GM12878 (cell line): ENCODE data around the gene PIWIL1.

Experiments
- ATF3 ChIP-seq: IDR thresholded peaks from 2 replicates; pipeline ENCODE4 v1.6.1; 2011; ENCODE audit warnings: low read depth, mild to moderate bottlenecking, low read length, moderate library complexity, borderline replicate concordance; ENCODE audit errors: extremely low read depth
- ATF7 ChIP-seq: fragments of 450-650 bp; IDR thresholded peaks from 2 replicates; pipeline ENCODE4 v1.6.1; 2016; ENCODE audit warnings: low read depth, mild to moderate bottlenecking
- CTCF ChIP-seq, 3 experiments: IDR thresholded peaks in 2 of 3; conservative IDR thresholded peaks in 1 of 3; 2 replicates each; pipeline ENCODE4 v1.5.1; 2011; ENCODE audit warnings: low read depth in 3 of 3, low read length in 3 of 3, mild to moderate bottlenecking in 3 of 3, control low read depth in 2 of 3, moderate library complexity in 2 of 3, inconsistent platforms in 1 of 3, mixed read lengths in 1 of 3; ENCODE audit not compliant: control insufficient read depth in 2 of 3, insufficient read depth in 1 of 3; ENCODE audit errors: extremely low read depth in 1 of 3
- RAD21 ChIP-seq: IDR thresholded peaks from 2 replicates; pipeline ENCODE4 v1.6.1; 2011; ENCODE audit warnings: mild to moderate bottlenecking, low read depth, low read length, moderate library complexity; ENCODE audit not compliant: insufficient read depth
- STAT1 ChIP-seq: fragments of 450-650 bp; conservative IDR thresholded peaks from 2 replicates; pipeline ENCODE4 v1.6.1; 2014; ENCODE audit warnings: antibody characterized with exemption, mild to moderate bottlenecking

GRCh38 chr12:130367523-130367922 is 29.8 kb downstream of the PIWIL1 start:
- no peak for TF ChIP-seq ATF3
- no peak for TF ChIP-seq ATF7
- TF ChIP-seq CTCF (IDR thresholded peaks at IDR 0.05 in 2 of 3, conservative IDR thresholded peaks at IDR 0.05 in 1 of 3; ENCODE audit: control insufficient read depth in 2 of 3, extremely low read depth in 1 of 3, insufficient read depth in 1 of 3, low read depth in 3 of 3, low read length in 3 of 3) = no peak
- TF ChIP-seq RAD21 = no peak
- TF ChIP-seq STAT1 = no peak
